Suprapubic skin (tissue), 4 donors: ENCODE data around the gene RAB40C.

Source experiments
- EP300 ChIP-seq: sonication (generic); formaldehyde crosslinking; IDR thresholded peaks from one replicate; pipeline ENCODE4 v1.6.1; 2017; ENCODE audit warnings: antibody characterized with exemption
- POLR2A ChIP-seq, 2 donors: fragments of 450-650 bp; IDR thresholded peaks; one replicate each; pipeline ENCODE4 v1.6.1; 2017; ENCODE audit warnings: antibody characterized with exemption in 2 of 2, mild to moderate bottlenecking in 2 of 2, moderate library complexity in 2 of 2
- POLR2AphosphoS5 ChIP-seq, 3 donors: sonication (generic); formaldehyde crosslinking; IDR thresholded peaks; one replicate each; pipeline ENCODE4 v1.6.1; 2017; ENCODE audit warnings: antibody characterized with exemption in 3 of 3

GRCh38 chr16:678209-678857, 88.5 kb downstream of the RAB40C start:
- no peak for TF ChIP-seq POLR2AphosphoS5 (IDR thresholded peaks at IDR 0.05)
- TF ChIP-seq EP300: no peak
- TF ChIP-seq POLR2A (IDR thresholded peaks at IDR 0.05): no peak
